Stimulated activated CD4-positive, alpha-beta T cell treated with anti-CD3 and anti-CD28 coated beads, Interleukin-4, amount 100 ng/mL, for 48 hours (primary cell): ENCODE data around the gene ITPKB.

Experiments used
- DNase-seq, 2 donors: peaks; one replicate each; pipeline ENCODE4 v3.0.0-alpha.2; 2020; ENCODE audit warnings: low read depth in 2 of 2

ITPKB gene

DNA sequence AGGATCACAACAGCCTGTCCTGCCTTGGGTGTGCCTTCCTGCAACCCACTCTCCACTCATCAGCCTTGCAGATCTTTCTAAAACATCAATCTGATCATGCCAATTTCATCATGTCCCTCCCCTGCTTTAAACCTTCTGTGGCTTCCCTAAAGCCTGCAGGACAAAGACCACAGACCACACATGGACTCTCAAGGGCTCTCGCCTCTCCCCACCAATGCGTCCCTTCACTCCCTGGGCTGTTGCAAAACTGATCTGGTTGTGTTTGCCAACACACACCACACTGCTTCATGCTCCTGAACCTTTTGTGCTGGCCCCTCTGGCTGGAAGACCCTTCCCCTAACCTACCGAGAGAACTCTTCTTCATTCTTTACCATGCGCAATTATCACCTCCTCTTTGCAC lies 72.4 kb downstream of the ITPKB start:
- DNase-seq = no peak

DNA sequence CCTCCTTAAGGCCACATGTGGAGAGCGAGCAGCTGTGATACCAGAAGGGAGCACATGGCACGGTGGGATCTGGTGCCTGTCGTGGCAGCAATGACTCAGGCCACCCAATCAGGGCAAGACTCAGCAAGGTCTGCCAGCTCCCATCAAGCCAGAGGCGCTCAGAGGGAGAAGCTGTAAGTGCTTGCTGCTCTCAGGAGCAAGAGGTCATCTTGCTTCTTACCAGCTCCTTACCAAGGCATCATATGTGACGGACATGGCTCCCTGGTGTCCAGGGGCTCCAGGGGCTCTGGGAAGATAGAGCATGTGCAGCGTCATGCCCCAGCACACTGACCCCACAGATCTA lies 72.9 kb downstream of the ITPKB start:
- DNase-seq = no peak

DNA sequence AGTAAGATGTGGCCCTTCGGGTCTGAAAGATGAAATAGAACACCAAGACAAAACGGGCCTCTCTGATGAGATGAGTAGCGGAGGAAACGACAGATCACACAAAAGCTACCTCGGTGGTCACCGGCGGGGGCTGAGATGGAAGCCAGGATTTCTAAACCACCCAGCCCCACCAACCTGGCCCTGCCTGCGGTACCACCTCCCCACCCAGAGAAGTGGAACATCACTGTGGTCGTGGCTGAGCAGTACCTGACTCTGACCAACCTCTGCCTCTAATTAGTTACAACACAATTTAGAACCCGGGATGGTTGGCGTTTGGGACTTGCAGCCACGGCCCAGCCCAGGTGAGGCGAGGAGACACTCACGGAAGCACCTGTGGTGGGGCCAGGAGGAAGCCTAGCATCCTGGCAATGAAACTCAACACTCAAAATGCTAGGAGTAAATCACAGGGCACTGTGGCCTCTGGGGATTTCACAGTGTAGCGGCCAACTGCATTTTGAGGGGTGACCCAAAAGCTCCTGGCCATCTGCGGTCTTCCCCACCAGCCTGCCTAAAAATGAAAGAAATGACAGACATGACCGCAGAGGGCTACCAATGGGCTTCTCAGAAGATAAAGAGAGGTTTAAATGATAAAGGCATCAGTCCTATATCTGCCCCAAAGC lies 73.4 kb downstream of the ITPKB start:
- DNase-seq = no peak

DNA sequence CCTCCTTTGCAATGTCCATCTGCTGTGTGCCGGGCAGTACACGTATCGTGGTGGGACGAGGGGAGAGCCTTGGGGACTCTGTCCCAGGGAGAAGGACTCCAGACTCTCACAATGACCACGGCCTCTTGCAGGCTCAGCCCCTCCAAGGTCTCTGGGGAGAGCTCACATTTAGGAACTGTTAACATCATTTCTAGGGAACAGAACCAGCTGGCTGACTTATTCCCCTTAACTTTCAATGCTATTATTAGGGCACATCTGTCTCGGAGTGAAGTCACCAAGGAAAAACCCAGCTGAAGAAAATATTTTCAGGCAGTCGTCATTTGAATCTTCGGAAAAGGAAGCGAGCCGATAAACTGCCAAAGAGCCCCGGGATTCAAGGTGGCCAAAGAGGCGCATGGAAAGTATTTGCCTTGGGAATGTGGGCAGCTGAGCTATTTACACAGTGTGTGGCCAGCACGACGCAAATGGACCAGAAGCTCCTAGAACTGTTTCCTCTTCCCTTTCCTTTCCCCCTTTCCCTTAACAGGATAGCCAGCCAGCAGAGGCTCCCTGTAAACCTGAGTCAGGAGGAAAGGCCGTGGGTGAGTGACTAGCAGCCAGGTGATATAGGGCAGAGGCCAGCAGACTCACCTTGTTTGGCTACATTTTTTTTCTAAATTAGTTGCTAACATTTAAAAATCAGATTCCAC lies 74.5 kb downstream of the ITPKB start:
- no peak for DNase-seq

DNA sequence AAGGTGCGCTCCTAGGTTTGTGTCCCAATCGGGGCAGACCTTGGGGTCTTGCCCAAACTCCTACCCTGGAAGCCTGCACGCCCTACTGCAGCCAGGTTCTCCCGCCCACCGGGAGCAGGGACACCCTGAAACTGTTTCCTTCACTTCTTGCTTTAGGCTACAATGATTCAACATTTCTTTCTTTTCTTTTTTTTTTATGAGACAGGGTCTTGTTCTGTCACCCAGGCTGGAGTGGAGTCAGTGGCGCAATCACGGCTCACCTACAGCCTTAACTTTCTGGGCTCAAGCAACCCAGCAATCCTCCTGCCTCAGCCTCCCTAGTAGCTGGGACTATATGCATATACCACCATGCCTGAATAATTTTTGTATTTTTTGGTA lies 75.8 kb downstream of the ITPKB start:
- no peak for DNase-seq

DNA sequence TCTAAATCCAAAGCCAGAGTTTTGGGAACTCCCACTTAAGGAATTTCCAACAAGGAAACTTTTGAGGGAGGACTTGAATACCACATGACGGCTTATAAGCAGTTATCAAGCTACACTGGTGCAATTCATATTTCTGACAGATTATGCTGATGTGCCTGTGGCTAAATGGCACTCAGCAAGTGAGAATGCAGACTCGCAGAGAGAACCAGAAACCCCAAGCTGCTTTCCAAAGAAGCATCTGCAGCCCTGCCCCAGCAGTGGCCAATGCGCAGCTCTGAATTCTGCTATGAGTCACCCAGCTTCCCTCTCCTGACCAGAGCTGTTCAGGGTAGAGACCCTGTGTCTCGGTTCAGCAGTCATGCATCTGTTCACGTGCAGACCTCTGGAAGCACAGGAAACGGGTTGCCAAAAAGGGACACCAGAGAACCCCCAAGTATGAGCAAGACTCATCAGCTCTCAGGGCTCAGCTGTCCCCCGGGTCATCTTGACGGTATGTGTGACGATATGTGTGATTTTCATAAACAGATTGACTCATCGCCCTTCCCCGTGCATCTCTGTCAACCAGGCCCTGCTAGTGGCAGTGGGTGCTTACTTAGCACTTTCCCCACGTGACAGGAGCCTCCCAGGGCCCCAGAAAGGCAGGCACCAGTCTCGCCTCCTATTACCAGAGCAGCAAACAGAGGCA lies 76.3 kb downstream of the ITPKB start:
- peak; percentile 65 to 78 for DNase-seq

DNA sequence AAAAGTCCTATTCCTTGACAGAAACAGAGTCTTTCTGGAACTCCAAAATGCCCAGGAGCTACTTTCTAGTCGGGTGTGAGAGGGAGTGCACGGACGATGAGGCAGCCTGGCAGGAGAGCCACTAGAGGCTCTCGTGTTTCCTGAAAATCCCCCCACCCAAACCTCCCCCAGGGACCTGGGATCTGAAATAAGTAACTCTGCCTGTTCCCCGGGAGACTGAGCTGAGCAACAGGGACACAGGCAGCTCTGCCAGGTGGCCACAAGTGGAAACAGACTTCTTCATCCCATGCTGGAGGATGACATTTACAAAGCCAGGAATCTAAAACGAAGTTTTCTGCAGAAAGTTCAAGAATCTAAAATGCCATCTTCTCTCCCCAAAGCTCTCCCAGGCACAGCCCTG lies 77.1 kb downstream of the ITPKB start:
- no peak for DNase-seq

DNA sequence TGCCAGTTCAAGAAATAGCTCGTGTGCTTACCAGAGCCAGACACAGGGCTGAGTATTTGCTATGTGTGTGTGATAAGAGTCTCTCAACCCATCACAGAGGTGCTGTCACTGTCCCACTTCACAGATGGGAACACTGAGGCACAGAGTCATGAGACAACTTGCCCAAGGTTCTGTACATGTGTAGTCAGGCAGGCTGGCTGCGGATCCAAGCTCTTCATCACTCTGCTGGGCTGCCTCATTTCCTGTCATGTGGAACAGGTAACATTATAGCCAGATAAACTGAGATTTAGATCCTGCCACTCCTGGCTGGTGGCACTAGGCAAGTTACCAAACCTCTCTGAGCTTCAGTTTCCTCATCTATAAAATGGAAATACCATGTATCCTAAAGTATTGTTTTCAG lies 77.8 kb downstream of the ITPKB start:
- DNase-seq = no peak

DNA sequence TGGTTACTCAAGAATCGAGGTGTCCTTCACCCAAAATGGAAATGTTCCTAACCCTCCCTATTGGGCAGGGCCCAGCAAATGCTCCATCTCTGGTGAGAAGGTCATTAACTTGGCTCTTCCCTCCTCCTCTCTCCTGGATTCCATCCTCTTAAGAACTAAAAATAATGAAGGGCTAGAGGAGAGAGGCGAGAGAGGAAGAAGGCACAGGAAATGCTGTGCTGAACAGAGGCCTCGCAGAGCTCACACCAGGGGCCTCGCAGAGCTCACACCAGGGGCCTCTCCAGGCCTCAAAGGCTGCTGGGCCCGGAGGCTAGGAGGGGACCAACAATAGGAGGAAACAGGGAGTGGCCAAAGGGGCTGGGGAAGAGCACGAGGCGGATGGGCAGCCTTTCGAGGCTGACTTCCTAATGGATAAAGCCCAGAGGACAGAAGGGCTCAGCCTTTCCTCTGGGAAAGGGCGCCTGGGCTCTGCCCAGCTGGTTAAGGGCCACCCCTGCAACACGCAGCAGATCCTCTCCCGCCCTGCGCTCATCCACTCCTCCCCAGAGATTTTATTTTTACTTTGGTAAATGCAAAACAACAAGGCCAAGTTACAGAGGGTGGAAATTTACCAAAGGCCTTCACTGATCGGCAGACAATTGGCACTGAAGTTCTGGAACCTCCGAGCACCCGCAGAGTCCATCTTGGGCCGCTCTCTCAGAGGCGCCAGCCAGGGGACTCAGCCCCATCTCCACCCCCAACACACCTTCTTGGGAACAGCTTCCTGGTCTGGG lies 78.5 kb downstream of the ITPKB start:
- no peak for DNase-seq

DNA sequence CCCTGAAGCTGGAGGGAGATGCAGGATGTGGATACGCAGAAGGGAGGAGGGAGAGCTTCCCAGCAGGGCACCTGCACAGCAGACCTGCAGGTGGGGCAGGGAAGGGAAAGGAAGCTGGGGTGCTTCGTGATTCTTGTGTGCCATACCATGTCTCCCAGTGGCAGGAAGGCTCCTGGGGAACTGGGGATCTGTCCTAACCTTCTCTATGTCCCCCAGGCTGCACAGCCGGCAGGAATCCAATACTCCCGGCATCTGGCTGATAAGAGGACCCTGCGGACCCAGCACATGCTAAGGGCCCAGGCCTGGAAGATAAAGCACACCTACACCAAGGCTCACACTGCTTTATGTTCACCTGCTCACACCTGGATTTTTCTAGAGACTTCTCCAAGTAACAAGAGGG lies 79.4 kb downstream of the ITPKB start:
- DNase-seq = no peak

DNA sequence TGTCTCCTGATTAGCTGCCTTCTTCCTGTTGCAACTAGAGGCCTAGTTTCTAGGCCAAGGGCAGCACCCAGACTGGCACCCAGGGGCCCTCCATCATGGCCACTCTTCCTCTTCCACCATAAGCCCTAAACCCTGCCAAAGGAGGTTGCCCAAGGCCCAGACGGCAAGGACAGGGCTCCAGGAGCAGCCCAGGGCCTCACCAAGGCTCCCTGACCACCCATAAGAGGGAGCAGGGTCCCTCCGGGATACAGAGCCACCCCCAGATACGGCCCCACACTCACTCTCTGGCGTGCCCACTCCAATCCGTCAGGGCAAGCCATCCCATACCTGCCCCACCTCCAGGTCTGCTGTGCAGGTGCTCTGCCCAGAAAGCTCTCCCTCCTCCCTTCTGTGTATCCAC lies 79.9 kb downstream of the ITPKB start:
- DNase-seq = no peak

DNA sequence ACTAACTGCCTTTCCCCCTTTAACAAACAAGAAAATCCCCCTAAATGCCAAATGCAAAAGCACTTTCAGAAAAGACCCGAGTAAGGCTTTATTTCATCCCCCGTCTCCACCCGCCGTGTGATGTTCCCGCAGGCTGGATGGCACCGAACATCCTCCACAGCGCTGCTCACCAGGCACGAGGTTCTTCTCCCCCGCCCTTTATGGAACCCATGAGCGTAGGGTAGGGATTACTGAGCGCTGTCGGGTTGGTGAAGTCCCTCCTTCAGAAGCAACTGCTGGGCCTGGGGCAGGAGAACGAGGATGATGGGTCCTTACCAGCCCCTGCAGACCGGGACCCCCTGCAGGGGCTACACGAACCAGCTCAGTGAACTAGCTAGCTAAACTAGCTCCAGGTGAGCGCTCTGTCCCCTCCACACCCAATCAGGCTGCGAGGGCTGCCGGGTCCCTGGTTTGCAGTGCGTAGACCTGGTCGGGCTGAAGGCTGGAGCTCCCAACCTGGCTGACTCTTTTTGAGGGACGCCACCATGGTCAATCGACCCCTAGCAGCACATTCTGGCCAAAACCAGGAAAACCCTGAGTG lies 80.4 kb downstream of the ITPKB start:
- DNase-seq = no peak

DNA sequence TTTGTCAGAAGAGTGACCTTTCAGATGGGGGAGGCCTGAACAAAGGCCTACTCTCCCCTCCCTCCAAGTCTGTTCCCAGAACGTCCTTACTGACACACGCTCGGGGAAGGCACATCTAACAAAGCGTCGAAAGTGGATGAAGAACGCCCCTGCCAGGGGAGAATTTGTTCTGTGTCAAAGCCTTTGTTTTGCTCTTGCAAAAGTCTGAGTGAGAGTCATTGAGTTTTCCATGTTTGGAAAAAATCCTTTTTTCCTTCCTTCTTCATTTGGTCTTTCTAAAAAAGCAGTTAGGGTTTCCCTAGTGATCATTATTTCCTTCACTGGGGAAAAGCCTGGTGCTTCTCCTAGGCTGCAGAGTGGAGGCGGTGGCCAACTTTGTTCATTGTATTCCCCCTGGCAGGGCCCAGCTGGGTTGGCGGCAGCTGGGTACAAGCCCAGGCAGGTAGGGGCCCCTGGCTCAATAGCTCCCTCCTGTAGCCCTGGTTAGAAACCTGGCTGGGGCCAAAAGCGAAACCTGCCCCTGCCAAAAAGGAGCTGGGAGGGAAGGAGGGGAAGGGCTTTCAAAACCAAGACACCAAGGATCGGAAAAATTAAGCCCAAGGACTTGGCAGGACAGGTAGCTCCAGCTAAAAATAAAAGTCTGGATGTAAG lies 81.1 kb downstream of the ITPKB start:
- no peak for DNase-seq

DNA sequence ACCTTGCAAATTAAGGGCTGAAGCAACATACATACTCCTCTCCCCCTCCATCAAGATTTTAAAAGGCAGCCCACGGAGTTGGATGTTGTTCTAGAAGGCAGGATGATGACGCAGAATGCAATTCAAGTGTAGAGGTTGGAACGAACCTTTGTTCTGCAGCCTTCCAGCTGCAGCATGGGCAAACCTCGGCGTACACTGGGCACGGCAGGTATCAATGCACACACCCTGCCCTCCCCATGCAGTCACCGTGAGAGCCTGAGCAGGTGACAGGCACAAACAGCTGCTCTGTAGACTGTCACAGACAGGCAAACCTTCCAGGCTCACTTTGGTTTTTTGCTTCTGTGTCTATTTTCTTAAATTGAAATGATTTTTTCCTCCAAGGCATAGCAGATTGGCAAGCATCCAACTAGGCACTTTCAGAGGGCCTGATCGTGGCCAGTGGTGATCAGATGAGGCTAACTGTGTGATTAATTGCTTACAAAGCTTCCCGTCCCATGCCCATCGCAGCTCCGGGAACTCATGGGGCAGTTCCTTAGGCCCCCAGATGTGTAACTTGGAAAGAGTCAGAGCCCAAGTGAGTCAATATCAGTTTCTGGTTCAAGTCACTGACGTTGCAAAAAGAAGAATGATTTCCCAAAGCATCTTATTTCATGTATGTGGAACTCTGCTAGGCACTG lies 82.3 kb downstream of the ITPKB start:
- no peak for DNase-seq

DNA sequence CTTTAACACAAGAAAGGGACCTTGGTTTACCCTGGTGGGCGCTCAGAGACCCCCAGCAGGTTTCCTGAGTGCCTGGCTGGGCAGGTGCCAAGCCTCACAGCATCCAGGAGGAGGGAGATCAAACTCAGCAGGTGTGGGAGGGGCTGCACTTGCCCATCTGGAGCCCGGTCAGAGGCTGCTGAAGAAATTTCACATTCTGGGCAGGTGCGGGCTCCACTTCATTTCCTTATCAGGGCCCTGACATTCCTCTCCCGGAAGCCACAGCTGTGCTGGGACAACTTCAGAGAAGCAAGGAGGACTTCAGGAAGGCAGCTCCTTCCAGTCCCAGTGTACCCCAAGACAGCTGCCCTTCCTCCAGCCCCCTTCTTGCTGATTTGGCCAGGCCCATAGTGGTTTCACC lies 82.9 kb downstream of the ITPKB start:
- no peak for DNase-seq

DNA sequence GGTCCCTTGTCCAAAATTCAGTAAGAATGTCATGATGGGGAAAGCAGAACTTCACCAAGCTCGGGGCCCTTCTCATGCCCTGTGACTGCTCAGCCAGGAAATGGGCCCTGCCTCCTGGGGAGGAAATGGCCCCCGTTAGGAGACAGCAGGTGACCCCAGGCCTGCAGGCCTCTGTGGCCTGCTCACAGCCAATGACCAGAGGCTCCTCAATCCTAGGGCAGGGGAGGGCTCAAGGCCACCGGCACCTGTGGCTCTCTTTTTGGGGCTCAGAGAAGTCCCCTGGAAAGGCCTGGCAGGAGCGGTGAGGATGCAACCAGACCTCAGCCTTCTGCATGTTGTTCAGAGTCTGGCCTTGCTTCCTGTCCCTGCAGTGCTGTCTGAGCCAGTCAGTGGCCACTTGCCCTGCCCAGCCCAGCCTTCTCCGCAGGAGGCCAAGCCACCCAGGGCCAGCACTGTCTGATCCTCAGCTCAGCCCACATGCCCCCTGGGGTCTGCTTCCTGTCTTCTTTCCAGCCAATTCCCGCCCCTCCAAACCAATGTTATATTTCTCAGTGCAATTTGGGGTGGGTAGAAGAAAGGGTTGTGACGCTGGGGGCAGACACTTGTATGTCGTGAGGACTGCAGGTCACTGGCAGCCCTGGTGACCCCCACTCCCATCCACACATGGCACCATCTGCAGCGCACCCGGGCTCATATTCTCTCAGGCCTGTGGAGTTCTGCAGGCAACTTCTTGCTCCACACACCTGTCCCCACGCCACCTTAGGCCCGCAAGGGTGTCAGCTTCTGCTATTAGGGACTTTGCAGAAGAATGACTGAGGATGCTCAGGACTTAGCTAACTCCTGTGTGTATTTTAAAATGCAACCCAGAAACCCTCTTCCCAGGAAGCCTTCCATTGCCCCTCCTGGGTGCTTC lies 83.6 kb downstream of the ITPKB start:
- DNase-seq = no peak

DNA sequence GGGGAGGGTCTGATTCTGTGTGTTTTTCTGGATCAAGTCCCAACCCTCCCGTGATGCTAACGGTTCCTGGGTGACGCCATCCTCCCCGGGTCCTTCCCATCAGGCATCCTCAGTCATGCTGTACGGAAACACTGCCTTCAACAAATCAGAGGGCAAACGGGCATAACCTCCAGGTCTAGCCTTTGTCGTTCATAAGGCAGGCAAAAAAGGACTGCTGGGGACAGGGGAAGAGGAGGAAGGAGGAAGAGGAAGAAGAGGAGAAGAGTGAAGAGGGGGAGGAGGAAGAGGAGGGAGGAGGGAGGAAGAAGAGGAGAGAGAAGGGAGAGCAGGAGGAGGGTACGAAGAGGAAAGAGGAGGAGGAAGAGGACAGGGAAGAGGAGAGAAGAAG lies 84.4 kb downstream of the ITPKB start:
- no peak for DNase-seq

DNA sequence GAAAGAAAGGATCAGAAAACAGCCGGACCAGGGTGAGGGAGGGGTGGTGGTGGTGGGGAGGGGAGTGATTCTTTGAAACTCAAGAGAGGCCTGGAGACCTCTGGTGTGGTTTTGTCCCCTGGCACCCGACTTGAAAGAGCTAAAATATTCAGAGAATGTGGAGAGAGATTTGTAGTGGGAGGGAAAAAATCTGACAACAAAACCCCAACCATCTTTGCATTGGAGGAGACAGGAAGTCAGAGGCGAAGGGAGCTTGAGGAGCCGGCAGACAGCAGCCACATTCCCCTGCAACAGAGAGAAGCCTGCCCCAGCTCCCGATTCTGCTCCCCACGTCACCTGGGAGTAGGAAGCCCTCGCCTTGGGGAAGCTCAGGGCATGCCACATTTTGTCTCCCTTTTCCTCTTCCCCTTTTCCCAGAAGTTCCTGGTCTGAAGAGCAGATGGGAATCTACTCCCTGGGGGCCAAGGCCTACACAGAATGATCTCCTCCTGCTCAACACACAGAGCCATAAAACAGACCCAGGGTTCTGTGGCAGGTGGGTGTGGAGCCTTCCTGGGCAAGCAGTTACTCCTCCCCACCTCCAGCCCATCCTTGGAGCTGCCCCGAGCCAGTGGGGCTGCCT lies 84.9 kb downstream of the ITPKB start:
- DNase-seq = no peak

DNA sequence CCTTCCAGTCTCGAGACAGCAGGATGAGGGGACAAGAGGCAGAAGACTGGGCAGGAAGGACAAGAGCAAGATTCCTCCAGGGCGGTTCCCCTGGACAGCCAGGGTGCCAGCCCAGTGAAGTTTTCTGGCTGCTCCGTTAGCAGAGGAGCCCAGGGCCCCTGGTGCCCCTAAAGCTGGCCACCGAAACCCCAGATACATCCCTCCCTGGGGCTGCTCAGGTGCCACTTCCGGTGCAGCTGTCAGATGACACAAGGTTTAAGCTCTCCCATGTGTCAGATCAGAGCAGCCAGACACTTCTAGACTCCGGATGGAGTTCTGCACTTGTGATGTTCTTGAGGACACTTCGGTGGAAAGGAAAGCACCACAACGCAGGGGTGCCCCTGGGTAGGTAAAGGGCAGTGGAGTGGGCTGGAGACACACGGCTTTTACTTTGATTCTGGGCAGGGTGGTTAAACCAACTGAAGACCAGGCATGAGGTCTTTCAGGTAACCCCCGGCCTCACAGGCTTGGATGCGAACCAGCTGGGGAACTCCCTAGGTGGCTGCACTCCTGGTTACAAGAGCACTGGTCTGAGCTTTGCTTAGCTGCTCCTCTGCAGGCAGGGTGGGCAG lies 85.7 kb downstream of the ITPKB start:
- DNase-seq = no peak
